NCI-H524 treated with DMSO at 0.1 percent for 48 hours (cell line): ENCODE measurements around the gene ZNF77.
"Not testable (repeated sequence)": the region's sequence is repeated elsewhere in the genome, so short reads cannot be mapped to it uniquely, and the experiment has no call there.

Source experiments
- DNase-seq: peaks from one replicate; lab custom pipeline; 2025; lab: John Stamatoyannopoulos, UW

Gene ZNF77

GRCh38 chr19:2970201-2970835, 25.5 kb upstream of the ZNF77 start:
- no peak for DNase-seq

- DNase-seq, result no peak
These were observed 24.3 kb upstream of the ZNF77 start for GRCh38 chr19:2969104-2969504.

DNA sequence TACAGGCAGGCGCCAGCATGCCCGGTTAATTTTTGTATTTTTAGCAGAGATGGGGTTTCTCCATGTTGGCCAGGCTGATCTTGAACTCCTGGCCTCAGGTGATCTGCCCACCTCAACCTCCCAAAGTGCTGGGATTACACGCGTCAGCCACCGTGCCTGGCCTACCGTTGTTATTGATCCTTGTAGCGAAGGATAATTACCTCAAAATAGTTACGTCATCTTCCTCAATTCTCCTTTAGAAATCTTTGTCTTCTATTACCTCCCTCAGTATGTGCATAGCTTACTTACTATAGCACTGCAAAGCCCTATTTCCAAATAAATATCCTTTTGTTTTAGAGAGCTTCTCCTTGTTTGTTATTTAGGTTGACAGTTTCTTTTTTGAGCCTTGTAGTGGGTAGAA, 23.2 kb upstream of the ZNF77 start:
- DNase-seq, result no peak

- DNase-seq, result no peak
These were observed 20.1 kb upstream of the ZNF77 start for GRCh38 chr19:2964874-2965273.

DNA sequence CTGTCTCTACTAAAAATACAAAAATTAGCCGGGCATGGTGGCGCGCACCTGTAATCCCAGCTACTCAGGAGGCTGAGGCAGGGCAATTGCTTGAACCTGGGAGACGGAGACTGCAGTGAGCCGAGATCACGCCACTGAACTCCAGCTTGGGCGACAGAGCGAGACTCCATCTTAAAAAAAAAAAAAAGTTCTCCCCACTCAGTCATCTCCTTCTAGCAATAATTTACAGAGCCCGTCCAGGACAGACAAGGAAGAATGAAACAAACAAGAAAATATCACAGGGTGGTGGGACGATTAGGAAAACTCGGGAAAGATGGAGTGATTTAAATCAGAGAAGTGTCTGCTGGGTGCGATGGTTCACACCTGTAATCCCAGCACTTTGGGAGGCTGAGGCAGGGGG, 18.9 kb upstream of the ZNF77 start:
- not testable (repeated sequence) for DNase-seq

DNA sequence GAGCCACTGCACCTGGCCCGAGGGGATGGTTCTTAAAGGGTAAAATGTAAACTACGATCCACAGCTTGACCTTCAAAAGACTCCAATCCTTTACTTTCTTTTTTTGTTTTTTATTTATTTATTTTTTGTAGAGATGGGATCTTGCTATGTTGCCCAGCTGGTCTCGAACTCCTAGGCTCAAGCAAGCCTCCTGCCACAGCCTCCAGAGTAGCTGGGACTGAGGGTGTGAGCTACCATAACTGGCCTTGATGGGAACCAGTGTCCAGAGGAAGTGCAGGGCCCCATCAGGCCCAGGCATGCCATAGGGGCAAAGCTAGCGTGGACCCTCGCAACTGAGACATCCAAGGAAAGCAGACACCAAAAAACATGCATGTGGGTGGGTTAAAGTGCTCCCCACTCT, 18.4 kb upstream of the ZNF77 start:
- no peak for DNase-seq

DNA sequence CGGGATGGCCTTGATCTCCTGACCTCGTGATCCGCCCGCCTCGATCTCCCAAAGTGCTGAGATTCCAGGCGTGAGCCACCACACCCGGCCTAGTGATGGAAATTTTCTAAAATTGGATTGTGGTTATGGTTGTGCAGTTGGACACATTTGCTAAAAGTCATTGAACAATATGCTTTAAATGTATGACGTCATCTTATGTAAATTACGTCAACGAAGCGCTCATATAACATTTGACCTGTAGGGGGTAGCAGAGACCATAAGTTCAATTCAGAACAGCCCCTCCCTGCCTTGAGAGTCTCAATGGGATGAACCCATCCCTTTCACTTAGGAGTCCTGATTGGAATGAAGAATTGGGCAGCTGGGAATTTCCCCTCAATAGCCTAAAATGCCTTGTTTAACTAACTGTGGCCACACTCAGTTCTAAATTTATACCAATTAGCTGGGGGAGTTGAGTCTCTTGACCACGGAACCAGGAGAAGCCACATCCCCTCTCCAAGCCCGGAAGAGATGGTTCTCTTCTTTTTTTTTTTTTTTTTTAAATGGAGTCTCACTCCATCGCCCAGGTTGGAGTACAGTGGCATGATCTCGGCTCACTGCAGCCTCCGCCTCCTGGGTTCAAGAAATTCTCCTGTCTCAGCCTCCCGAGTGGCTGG, 17.4 kb upstream of the ZNF77 start:
- DNase-seq, result peak; percentile 40

DNA sequence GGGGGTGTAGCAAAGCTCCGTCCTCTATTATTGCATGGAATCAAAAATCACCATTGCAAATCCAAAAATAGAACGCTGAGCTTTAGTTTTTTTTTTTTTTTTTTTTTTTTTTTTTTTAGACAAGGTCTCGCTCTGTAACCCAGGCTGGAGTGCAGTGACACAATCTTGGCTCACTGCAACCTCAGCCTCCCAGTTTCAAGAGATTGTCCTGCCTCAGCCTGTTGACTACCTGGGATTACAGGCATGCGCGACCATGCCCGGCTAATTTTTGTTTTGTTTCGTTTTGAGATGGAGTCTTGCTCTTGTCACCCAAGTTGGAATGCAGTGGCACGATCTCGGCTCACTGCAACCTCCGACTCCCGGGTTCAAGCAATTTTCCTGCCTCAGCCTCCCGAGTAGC, 15.3 kb upstream of the ZNF77 start:
- no peak for DNase-seq

- no peak for DNase-seq
These were observed 12.4 kb upstream of the ZNF77 start for GRCh38 chr19:2957160-2957559.

- DNase-seq, result no peak
These were observed 8.2 kb upstream of the ZNF77 start for GRCh38 chr19:2952953-2953481.

DNA sequence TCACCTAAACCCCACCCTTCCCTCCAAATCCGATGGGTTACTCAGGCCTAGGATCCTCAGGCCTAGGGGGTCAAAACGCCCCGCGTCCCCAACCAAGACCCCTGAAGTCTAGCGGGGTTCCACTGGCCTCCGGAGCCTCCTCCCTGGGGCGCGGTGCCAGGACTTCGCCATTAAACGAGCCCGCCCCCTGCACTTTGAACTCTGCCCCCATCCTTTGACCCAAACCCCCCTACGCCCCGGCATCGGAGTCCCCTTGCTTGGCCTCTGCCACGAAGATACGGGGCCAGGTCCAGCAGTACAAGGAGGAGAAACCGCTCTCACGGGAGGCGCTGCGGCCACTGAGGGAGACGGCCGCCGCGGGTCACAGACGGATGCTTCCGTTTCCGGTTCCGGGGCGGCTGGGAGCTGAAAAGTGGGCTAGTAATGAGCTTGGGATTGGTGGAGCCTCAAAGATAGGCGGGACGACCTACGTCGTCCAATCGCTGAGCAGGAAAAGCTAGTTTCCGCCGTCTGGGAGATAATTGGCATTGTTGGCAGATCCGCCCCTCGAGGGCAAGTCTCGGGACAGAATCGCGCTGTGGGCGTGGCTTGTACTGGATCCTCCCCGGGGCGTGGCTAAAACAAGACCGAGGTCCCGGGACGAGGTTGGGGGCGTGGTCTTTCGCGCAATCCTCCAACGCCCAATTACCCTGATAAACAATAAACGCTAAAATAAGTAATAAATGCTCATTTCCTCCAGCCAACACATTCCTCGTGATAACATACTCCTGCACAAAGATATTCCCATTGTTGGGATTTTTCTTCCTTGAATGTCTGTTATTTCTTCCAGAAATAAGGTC, 5.7 kb upstream of the ZNF77 start:
- DNase-seq, result peak; percentile 99

- DNase-seq, result no peak
These were observed 5.1 kb upstream of the ZNF77 start for GRCh38 chr19:2949939-2950285.

GRCh38 chr19:2945575-2946184, 909 bp upstream of the ZNF77 start:
- no peak for DNase-seq

DNA sequence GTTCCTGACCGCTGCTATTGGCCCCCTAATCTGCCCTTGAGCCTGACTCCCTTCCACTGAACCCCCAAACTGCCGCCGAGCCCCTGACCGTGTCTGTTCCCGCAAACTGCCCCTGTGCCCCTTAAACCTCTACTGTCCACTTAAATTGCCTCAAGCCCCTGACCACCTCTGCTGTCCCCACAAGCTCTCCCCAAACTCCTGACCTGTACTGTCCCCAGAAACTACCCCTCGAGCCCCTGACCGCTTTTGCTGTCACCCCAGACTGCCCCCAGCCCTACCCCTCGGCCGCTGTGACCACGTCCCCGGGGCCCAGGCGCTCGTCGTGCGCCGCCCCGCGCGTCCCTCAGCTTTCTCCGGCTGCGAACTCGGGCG, 382 bp downstream of the ZNF77 start:
- DNase-seq, result no peak

- no peak for DNase-seq
These were observed 1.7 kb downstream of the ZNF77 start for GRCh38 chr19:2942928-2943640.

GRCh38 chr19:2935863-2936262, 8.9 kb downstream of the ZNF77 start:
- not testable (repeated sequence) for DNase-seq

DNA sequence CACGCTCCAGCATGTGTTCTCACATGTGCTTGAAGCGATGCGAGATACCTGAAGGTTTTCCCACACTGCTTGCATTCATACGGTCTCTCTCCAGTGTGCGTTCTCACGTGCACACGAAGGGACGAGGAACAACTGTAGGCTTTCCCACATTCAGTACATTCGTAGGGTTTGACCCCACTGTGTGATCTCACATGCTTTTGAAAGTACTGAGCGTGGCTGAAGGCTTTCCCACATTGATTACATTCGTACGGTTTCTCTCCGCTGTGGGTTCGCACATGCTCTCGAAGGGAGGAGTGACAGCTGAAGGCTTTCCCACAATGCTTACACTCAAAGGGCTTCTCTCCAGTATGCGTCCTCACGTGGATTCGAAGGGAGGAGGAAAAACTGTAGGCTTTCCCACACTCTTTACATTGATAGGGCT, 11.3 kb downstream of the ZNF77 start:
- DNase-seq, result no peak

GRCh38 chr19:2927032-2927430, 17.7 kb downstream of the ZNF77 start:
- DNase-seq, result no peak

GRCh38 chr19:2926341-2927031, 18.3 kb downstream of the ZNF77 start:
- no peak for DNase-seq

- no peak for DNase-seq
These were observed 21.3 kb downstream of the ZNF77 start for GRCh38 chr19:2923510-2923909.

GRCh38 chr19:2922987-2923386, 21.8 kb downstream of the ZNF77 start:
- DNase-seq, result no peak
